Calu3 (cell line): ENCODE data around the gene DMPK. TPM values are rescaled to one million over a fixed set of nuclear protein-coding genes. Genes with fewer than 3 reads are reported as not detected.
"Not testable (repeated sequence)": the region's sequence is repeated elsewhere in the genome, so short reads cannot be mapped to it uniquely, and the experiment has no call there.

Source experiments
- BruUV-seq: library from RNA; stranded (reverse); fragments of 400-500 nt; replicated peaks from 2 replicates; lab custom pipeline; 2021; lab: Mats Ljungman, UMichigan
- CTCF ChIA-PET: fragments of 300-600 bp; sonication (Branson Sonifier 250); formaldehyde crosslinking; loops from one replicate; lab custom pipeline; 2022; ENCODE audit warnings: antibody characterized with exemption; lab: Charles Lee
- DNase-seq: peaks from one replicate; pipeline ENCODE4 v3.0.0; 2022
- H3K27ac Mint-ChIP-seq: one replicate; pipeline ENCODE4 v1.8.0; 2022; ENCODE audit warnings: mixed read lengths; ENCODE audit not compliant: unreplicated experiment
- H3K27me3 Mint-ChIP-seq: one replicate; pipeline ENCODE4 v1.8.0; 2022; ENCODE audit warnings: mixed read lengths; ENCODE audit not compliant: unreplicated experiment
- H3K36me3 Mint-ChIP-seq: one replicate; pipeline ENCODE4 v1.8.0; 2022; ENCODE audit warnings: mild to moderate bottlenecking, moderate library complexity, mixed read lengths; ENCODE audit not compliant: insufficient read depth, unreplicated experiment
- H3K4me1 Mint-ChIP-seq: one replicate; pipeline ENCODE4 v1.8.0; 2022; ENCODE audit warnings: mild to moderate bottlenecking, low read depth, mixed read lengths; ENCODE audit not compliant: unreplicated experiment
- H3K4me3 Mint-ChIP-seq: one replicate; pipeline ENCODE4 v1.8.0; 2022; ENCODE audit warnings: mild to moderate bottlenecking, low read depth, moderate library complexity, mixed read lengths; ENCODE audit not compliant: unreplicated experiment
- H3K9me3 Mint-ChIP-seq: one replicate; pipeline ENCODE4 v1.8.0; 2022; ENCODE audit warnings: low read depth, mixed read lengths; ENCODE audit not compliant: unreplicated experiment
- intact Hi-C: fragments of 100-400 bp; cut with micrococcal nuclease; formaldehyde crosslinking; loops from one replicate; pipeline ENCODE4 v1.10.0; 2022; ENCODE audit not compliant: unreplicated experiment
- total RNA-seq: library from RNA; stranded (reverse); gene quantifications from 2 replicates; pipeline ENCODE4 v1.2.3, GENCODE V29; 2022
- TF ChIP-seq, protein P1 (sequence below): fragments of 200-600 bp; IDR thresholded peaks from one replicate; pipeline ENCODE4 v1.8.0; 2022; ENCODE audit warnings: antibody characterized with exemption; ENCODE audit not compliant: unreplicated experiment

DMPK gene
- total RNA-seq, 1 experiment from 2014 or later = 70.8 TPM

DNA sequence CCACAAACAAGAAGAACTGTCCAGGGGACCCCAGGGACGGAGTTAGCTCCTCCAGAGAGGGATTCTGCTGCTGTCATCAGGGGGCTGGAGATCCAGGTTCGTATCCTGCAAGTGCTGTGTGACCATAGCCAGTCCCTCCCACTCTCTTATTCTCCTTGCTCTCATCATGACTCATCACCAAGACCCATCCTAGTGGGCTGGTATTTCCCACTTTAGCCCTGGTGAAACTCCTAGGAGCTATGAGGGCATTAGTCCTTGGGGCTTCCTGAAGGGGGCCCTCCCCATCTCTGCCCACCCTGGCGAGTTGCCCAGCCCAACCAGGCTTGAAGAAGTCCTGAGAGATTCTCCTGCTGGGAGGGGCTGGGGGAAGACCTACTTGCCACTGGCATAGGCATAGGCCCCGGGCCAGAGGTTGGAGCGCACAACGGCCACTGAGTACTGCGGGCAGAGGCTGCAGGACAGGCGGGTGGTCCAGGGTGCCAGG, 17.8 kb upstream of the DMPK start:
- peaks cover 8% of the 10 kb centered on the region for H3K4me1 Mint-ChIP-seq
- no peaks in the 10 kb centered on the region for H3K9me3 Mint-ChIP-seq
- no peak for DNase-seq
- no peaks in the 10 kb centered on the region for H3K36me3 Mint-ChIP-seq
- CTCF ChIA-PET = interaction anchor here (1.2 to 2.2 kb wide), 4 partner anchors 17 to 108 kb away, joined by 4 to 43 read pairs (median 11); partner anchors contain the start of genes QPCTL, SIX5 and SNRPD2
- H3K4me3 Mint-ChIP-seq = no peak overlapping the region
- TF ChIP-seq, protein P1, sequence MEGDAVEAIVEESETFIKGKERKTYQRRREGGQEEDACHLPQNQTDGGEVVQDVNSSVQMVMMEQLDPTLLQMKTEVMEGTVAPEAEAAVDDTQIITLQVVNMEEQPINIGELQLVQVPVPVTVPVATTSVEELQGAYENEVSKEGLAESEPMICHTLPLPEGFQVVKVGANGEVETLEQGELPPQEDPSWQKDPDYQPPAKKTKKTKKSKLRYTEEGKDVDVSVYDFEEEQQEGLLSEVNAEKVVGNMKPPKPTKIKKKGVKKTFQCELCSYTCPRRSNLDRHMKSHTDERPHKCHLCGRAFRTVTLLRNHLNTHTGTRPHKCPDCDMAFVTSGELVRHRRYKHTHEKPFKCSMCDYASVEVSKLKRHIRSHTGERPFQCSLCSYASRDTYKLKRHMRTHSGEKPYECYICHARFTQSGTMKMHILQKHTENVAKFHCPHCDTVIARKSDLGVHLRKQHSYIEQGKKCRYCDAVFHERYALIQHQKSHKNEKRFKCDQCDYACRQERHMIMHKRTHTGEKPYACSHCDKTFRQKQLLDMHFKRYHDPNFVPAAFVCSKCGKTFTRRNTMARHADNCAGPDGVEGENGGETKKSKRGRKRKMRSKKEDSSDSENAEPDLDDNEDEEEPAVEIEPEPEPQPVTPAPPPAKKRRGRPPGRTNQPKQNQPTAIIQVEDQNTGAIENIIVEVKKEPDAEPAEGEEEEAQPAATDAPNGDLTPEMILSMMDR = no peak
- intact Hi-C loops = no loop called here
- no TSS peak for BruUV-seq
- H3K27ac Mint-ChIP-seq = no peak overlapping the region
- peaks cover 12% of the 10 kb centered on the region for H3K27me3 Mint-ChIP-seq

DNA sequence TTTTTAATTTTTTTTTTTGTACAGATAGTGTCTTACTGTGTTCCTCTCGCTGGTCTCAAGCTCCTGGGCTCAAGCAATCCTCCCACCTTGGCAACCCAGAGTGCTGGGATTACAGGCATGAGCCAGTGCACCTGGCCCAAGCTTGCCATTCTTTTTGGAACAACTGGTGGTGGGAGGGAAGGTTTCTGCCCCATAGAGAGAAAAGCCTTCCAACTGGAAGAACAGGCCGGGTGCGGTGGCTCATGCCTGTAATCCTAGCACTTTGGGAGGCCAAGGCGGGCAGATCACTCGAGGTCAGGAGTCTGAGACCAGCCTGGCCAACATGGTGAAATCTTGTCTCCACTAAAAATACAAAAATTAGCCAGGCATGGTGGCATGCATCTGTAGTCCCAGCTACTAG, 17.3 kb upstream of the DMPK start:
- BruUV-seq = not testable (repeated sequence)
- CTCF ChIA-PET = interaction anchor here (0.6 to 2.2 kb wide), 9 partner anchors 17 to 455 kb away, joined by 3 to 43 read pairs (median 3); partner anchors contain the start of genes DMPK, QPCTL, SIX5 and SNRPD2

DNA sequence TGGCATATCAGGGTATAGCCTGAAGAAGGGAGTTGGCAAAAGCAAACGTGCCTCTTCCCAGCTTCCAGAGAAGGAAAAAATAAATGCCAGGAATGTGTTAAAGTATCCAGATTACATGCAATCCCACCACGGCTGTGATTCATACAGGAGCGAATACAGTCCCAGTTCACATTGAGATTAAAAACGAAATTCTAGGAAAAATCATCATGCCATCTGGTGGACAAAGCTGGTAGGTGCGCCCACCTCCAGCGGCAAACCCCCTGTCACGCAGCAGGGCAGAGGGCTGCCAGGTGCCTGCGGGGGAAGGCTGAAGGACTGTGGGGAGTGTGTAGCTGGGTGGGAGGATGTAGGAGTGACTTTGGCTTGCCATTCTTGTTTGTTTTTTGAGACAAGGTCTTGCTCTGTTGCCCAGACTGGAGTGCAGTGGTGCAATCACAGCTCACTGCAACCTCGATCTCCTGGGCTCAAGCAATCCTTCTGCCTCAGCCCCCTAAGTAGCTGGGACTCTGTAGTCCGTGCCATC, 16.8 kb upstream of the DMPK start:
- CTCF ChIA-PET = interaction anchor here (0.6 to 2.2 kb wide), 10 partner anchors 14 to 456 kb away, joined by 3 to 43 read pairs (median 3); partner anchors contain the start of genes DMPK, QPCTL, SIX5 and SNRPD2
- intact Hi-C loops = loop anchor here (2.0 kb wide), 1 partner anchor 30 kb away; the partner anchor contains the start of gene SIX5
- DNase-seq = peak; percentile 77
- BruUV-seq = no TSS peak
- Mint-ChIP-seq H3K27ac (no peak overlapping the region), H3K4me3 (no peak overlapping the region), H3K27me3 (peaks cover 22% of the 10 kb centered on the region), H3K4me1 (peaks cover 9% of the 10 kb centered on the region), H3K9me3 (no peaks in the 10 kb centered on the region), H3K36me3 (peaks cover 1% of the 10 kb centered on the region)
- TF ChIP-seq, protein P1 = peak; percentile 83

More for the DNA sequence above, 17.3 kb upstream of the DMPK start:
- not testable (repeated sequence) for H3K4me1 Mint-ChIP-seq, H3K4me3 Mint-ChIP-seq, H3K9me3 Mint-ChIP-seq, DNase-seq, H3K36me3 Mint-ChIP-seq, H3K27ac Mint-ChIP-seq
- H3K27me3 Mint-ChIP-seq = peaks cover 18% of the 10 kb centered on the region
- intact Hi-C loops = loop anchor here (2.0 kb wide), 1 partner anchor 31 kb away; the partner anchor contains the start of gene SIX5

DNA sequence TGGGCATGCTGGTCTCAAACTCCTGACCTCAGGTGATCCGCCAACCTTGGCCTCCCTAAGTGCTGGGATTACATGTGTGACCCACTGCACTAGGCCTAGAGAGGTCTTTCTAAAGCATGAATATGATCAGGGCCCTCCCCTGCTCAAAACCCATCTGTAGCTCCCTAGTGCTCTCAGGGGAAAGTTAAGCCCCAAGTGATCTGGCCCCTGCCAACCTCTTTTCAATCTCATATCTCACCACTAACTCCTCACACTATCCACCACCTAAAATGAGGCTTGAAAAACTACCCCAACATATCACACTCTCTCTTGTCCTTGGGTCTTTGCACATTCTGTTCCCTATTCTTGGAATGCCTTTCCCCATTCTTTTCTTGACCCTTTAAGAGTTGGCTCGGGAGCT, 12.3 kb upstream of the DMPK start:
- DNase-seq = no peak
- Mint-ChIP-seq H3K36me3 (peaks cover 39% of the 10 kb centered on the region), H3K27ac (peak overlapping the region; percentile 7), H3K27me3 (peaks cover 26% of the 10 kb centered on the region), H3K4me3 (no peak overlapping the region), H3K9me3 (no peaks in the 10 kb centered on the region), H3K4me1 (peaks cover 41% of the 10 kb centered on the region)
- intact Hi-C loops = no loop called here
- TF ChIP-seq, protein P1 = no peak
- BruUV-seq = no TSS peak
- CTCF ChIA-PET = interaction anchor here (0.6 to 1.5 kb wide), 2 partner anchors 12 to 25 kb away, joined by 7 read pairs; partner anchors contain the start of genes DMPK and SIX5

DNA sequence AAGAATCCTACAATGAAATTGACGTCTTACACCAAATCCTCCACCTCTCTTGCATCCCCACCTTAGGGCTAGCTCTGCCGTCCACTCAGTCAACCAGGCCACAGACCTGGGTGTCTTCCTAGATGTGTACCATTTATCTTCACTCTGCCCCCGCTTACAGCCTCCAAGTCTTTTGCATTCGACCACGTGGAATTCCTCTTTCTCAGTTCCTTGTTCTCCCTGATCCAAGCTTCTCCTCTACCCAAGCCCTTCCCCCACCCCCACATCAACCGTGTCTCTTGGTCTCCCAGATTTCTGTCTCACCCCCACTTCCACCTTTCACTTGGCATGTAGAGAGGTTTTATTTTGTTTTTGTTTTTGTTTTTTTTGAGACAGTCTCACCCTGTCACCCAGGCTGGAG, 11.6 kb upstream of the DMPK start:
- CTCF ChIA-PET = interaction anchor here (1.5 kb wide), 1 partner anchor 24 kb away, joined by 7 read pairs; the partner anchor contains the start of gene SIX5
- H3K9me3 Mint-ChIP-seq = no peaks in the 10 kb centered on the region
- H3K4me1 Mint-ChIP-seq = peaks cover 35% of the 10 kb centered on the region
- no TSS peak for BruUV-seq
- DNase-seq = no peak
- H3K27me3 Mint-ChIP-seq = peaks cover 26% of the 10 kb centered on the region
- peaks cover 45% of the 10 kb centered on the region for H3K36me3 Mint-ChIP-seq
- H3K4me3 Mint-ChIP-seq = peak overlapping the region; percentile 93
- TF ChIP-seq, protein P1 = no peak
- peak overlapping the region; percentile 83 for H3K27ac Mint-ChIP-seq
- intact Hi-C loops = no loop called here
